NCI-H2227 (cell line): ENCODE data around the gene COL4A4.
A peak's percentile ranks its signal among the peaks of the same experiment; 100 is the strongest.

Experiments
- DNase-seq: peaks from one replicate; lab custom pipeline; 2025; ENCODE audit not compliant: unreplicated experiment; lab: John Stamatoyannopoulos, UW

Gene COL4A4

GRCh38 chr2:226984750-226985582 is 179.0 kb downstream of the COL4A4 start:
- peak; percentile 82 for DNase-seq

- DNase-seq: no peak
Observed at GRCh38 chr2:226983895-226984749, 179.9 kb downstream of the COL4A4 start.

- peak; percentile 58 for DNase-seq
Observed at GRCh38 chr2:226981791-226982326, 182.1 kb downstream of the COL4A4 start.

GRCh38 chr2:226979004-226979403 is 185.0 kb downstream of the COL4A4 start:
- no peak for DNase-seq

- DNase-seq: no peak
Observed at GRCh38 chr2:226978300-226978699, 185.7 kb downstream of the COL4A4 start.

GRCh38 chr2:226977775-226978190 is 186.2 kb downstream of the COL4A4 start:
- peak; percentile 13 for DNase-seq

GRCh38 chr2:226973816-226974215 is 190.2 kb downstream of the COL4A4 start:
- no peak for DNase-seq

- DNase-seq: no peak
Observed at GRCh38 chr2:226971770-226972169, 192.2 kb downstream of the COL4A4 start.

- DNase-seq: no peak
Observed at GRCh38 chr2:226971084-226971483, 192.9 kb downstream of the COL4A4 start.

GRCh38 chr2:226970362-226970761 is 193.6 kb downstream of the COL4A4 start:
- no peak for DNase-seq

GRCh38 chr2:226969417-226970080 is 194.5 kb downstream of the COL4A4 start:
- no peak for DNase-seq

- no peak for DNase-seq
Observed at GRCh38 chr2:226965376-226965775, 198.6 kb downstream of the COL4A4 start.

GRCh38 chr2:226963528-226963927 is 200.5 kb downstream of the COL4A4 start:
- no peak for DNase-seq

GRCh38 chr2:226962176-226962773 is 201.7 kb downstream of the COL4A4 start:
- DNase-seq: no peak

- no peak for DNase-seq
Observed at GRCh38 chr2:226959418-226959817, 204.6 kb downstream of the COL4A4 start.

- no peak for DNase-seq
Observed at GRCh38 chr2:226956659-226957058, 207.3 kb downstream of the COL4A4 start.

- DNase-seq: no peak
Observed at GRCh38 chr2:226953826-226954225, 210.2 kb downstream of the COL4A4 start.

GRCh38 chr2:226953206-226953605 is 210.8 kb downstream of the COL4A4 start:
- DNase-seq: no peak
